ENCODE results near the gene APOH. TPM values are rescaled to one million over a fixed set of nuclear protein-coding genes. Genes with fewer than 3 reads are reported as not detected.

Gene APOH
- total RNA-seq (2022; extraction: Qiagen RNA extraction; ENCODE audit: low read depth): 3.9 to 5.8 TPM (median 4.8 TPM) in 5 replicates

GRCh38 chr17:66228887-66229782 is at the start of gene APOH:
APOH (minus strand) TSS chr17:66229415; CDS start chr17:66229379, 36 bp downstream.

GRCh38 chr17:66191593-66192377 is 37.4 kb downstream of the APOH start, which contains the start of gene CEP112:
CEP112 (minus strand) TSS chr17:66192133.

Other genes with a start within 250 kb of the APOH start
- gene CEP112, start 37.3 kb downstream of the APOH start, total RNA-seq (2022; extraction: Qiagen RNA extraction; ENCODE audit: low read depth): 6.1 to 8.2 TPM (median 7.2 TPM) in 5 replicates
- gene PRKCA, start 73.2 kb upstream of the APOH start, total RNA-seq (2022; extraction: Qiagen RNA extraction; ENCODE audit: low read depth): 32.2 to 50.4 TPM (median 44.0 TPM) in 5 replicates